Skeletal muscle tissue (tissue), 4 donors: Measurements from ENCODE around the gene APOBEC3G. TPM values are rescaled to one million over a fixed set of nuclear protein-coding genes. Genes with fewer than 3 reads are reported as not detected.

ENCODE experiments used
- H3K27ac ChIP-seq: one replicate; pipeline ENCODE4 v1.7.0; 2013; ENCODE audit warnings: mild to moderate bottlenecking, low read depth, low read length, inconsistent platforms
- H3K27me3 ChIP-seq, 3 donors: one replicate each; pipeline ENCODE4 v1.7.0; 2013; ENCODE audit warnings: low read length in 3 of 3; ENCODE audit not compliant: control insufficient read depth in 3 of 3, insufficient read depth in 3 of 3
- H3K36me3 ChIP-seq, 3 donors: one replicate each; pipeline ENCODE4 v1.7.0; 2013; ENCODE audit warnings: low read length in 3 of 3; ENCODE audit not compliant: control insufficient read depth in 3 of 3, insufficient read depth in 3 of 3
- H3K4me1 ChIP-seq, 3 donors: one replicate each; pipeline ENCODE4 v1.7.0; 2013; ENCODE audit warnings: low read length in 3 of 3, mild to moderate bottlenecking in 3 of 3; ENCODE audit not compliant: control insufficient read depth in 3 of 3, insufficient read depth in 3 of 3
- H3K4me3 ChIP-seq, 3 donors: one replicate each; pipeline ENCODE4 v1.7.0; 2013; ENCODE audit warnings: low read length in 3 of 3
- H3K9ac ChIP-seq, 3 donors: one replicate each; pipeline ENCODE4 v1.7.0; 2013; ENCODE audit warnings: low read length in 3 of 3, mild to moderate bottlenecking in 3 of 3, moderate library complexity in 2 of 3, low read depth in 1 of 3
- H3K9me3 ChIP-seq, 3 donors: one replicate each; pipeline ENCODE4 v1.7.0; 2013; ENCODE audit warnings: low read length in 3 of 3; ENCODE audit not compliant: control insufficient read depth in 3 of 3
- total RNA-seq: library from RNA; depleted of rRNA; stranded (reverse); fragments of >200 nt; gene quantifications from one replicate; pipeline ENCODE4 v1.2.3, GENCODE V29; 2014
- donor health status: Osteomylitis.

The APOBEC3G gene
- total RNA-seq, 1 donor from 2014 or later: 6.3 TPM

DNA sequence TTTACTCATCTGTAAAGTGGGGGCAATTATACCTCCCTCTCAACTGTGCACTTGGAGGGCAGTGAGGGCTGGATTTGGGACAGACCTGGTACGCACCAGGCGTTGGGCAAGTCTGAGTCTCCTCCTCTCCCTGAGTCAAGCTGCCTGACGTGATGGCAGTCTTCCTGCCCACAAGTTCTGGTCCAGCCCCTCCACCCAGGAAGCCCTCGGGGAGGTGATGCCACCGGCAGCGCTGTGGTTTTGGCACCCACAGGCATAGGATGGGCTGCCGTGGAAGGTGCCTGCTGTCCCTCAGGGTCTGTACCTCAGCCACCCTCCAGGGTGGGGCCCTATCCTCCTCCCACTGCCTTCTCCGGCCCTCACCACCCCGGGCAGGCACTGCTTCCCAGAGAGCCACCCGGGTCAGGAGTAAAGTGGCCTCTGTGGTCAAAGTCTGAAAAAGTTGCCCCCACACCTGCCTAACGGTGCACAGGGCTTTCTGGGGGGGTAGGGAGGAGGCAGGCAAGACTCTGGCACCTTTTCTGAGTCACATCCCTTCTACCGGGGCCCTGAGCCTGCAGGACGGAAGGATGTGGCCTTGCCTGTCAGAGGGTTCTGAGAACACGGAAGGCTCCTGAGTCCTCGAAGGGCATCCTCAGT is 13.5 kb downstream of the APOBEC3G start:
- Histone ChIP-seq H3K4me1 (peaks cover 0 to 4% (median 4%) of the 10 kb centered on the region in 3 donors), H3K9ac (no peak overlapping the region), H3K27ac (no peak overlapping the region), H3K9me3 (no peaks in the 10 kb centered on the region), H3K36me3 (no peaks in the 10 kb centered on the region), H3K27me3 (peaks cover 5 to 30% (median 26%) of the 10 kb centered on the region in 3 donors), H3K4me3 (no peak overlapping the region)

DNA sequence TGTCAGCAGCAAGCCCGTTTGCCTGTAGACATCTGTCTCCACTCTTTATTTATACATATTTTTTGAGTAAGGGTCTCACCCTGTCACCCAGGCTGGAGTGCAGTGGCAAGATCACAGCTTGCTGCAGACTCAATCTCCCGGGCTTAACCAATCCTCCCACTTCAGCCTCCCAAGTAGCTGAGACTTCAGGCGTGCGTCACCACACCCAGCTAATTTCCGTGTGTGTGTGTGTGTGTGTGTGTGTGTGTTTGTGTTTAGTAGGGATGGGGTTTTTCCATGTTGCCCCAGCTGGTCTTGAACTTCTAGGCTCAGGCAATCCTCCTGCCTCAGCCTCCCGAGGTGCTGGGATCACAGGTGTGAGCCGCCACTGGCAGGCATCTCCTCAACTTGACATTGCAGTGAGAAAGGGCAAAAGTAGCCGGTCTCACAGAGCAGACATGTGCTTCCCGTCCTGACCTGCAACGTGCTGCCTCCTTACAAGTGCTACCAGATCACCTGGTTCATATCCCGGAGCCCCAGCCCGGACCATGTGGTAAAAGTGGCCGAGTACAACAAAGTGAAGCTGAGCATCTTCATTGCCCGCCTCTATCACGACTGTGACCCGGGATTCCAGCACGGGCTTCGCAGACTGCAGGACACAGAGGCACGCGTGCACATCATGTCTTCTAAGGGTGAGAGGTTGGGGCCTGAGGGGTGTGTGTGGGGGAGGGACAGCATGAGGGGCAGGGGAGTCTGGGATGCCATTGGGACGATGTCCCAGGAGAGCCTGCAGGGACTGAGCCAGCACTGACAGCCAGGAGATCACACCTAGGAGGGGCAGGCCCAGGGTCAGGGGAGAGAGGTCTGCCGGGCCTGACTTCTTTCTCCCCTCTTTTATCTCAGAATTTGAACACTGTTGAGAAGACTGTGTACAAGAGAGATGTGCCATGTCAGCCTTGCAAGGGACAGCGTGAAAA is 14.3 kb downstream of the APOBEC3G start:
- peaks cover 0 to 4% (median 4%) of the 10 kb centered on the region in 3 donors for H3K4me1 ChIP-seq
- H3K4me3 ChIP-seq: no peak overlapping the region
- H3K27ac ChIP-seq: no peak overlapping the region

GRCh38 chr22:39092111-39092862 is 15.2 kb downstream of the APOBEC3G start:
- Histone ChIP-seq H3K36me3 (no peaks in the 10 kb centered on the region), H3K4me3 (no peak overlapping the region), H3K9me3 (no peaks in the 10 kb centered on the region), H3K27ac (no peak overlapping the region), H3K4me1 (peaks cover 0 to 9% (median 4%) of the 10 kb centered on the region in 3 donors), H3K27me3 (peaks cover 5 to 30% (median 26%) of the 10 kb centered on the region in 3 donors), H3K9ac (no peak overlapping the region)

More for the DNA sequence above, 14.3 kb downstream of the APOBEC3G start:
- H3K9me3 ChIP-seq: no peaks in the 10 kb centered on the region
- peaks cover 5 to 30% (median 26%) of the 10 kb centered on the region in 3 donors for H3K27me3 ChIP-seq
- H3K36me3 ChIP-seq: no peaks in the 10 kb centered on the region
- no peak overlapping the region for H3K9ac ChIP-seq

DNA sequence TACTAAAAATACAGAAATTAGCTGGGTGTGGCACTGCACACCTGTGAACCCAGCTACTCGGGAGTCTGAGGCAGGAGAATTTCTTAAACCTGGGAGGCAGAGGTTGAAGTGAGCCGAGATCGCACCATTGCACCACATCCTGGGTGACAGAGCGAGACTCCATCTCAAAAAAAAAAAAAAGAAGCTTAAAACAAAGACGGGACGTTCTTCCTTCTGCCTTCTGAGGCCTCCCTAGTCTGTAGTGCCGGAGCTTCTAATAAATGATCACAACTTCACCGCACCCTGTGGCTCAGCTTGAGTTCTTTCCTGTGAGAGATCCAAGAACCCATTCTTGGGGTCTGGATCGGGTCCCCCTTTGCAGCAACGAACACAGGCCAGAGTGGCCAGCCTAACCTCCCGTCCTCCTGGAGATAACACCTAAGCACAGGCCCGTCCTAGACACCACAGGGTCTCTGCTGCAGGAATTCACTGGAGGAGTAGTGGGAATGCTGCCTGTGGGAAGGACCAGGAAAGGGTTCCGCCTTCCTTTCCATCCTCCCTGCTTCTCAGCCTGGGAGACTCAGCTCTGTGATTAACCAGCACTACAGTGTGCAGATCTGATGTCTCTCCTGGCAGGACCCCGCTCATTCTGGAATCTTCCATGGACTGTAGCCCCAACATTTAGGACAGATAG is 17.8 kb downstream of the APOBEC3G start:
- Histone ChIP-seq H3K4me3 (no peak overlapping the region), H3K27ac (no peak overlapping the region), H3K27me3 (peaks cover 5 to 22% (median 20%) of the 10 kb centered on the region in 3 donors), H3K36me3 (no peaks in the 10 kb centered on the region), H3K9me3 (no peaks in the 10 kb centered on the region), H3K4me1 (peaks cover 0 to 7% (median 2%) of the 10 kb centered on the region in 3 donors), H3K9ac (no peak overlapping the region)

- peaks cover 0 to 7% (median 2%) of the 10 kb centered on the region in 3 donors for H3K4me1 ChIP-seq
These were observed 18.9 kb downstream of the APOBEC3G start for GRCh38 chr22:39095971-39096370.

DNA sequence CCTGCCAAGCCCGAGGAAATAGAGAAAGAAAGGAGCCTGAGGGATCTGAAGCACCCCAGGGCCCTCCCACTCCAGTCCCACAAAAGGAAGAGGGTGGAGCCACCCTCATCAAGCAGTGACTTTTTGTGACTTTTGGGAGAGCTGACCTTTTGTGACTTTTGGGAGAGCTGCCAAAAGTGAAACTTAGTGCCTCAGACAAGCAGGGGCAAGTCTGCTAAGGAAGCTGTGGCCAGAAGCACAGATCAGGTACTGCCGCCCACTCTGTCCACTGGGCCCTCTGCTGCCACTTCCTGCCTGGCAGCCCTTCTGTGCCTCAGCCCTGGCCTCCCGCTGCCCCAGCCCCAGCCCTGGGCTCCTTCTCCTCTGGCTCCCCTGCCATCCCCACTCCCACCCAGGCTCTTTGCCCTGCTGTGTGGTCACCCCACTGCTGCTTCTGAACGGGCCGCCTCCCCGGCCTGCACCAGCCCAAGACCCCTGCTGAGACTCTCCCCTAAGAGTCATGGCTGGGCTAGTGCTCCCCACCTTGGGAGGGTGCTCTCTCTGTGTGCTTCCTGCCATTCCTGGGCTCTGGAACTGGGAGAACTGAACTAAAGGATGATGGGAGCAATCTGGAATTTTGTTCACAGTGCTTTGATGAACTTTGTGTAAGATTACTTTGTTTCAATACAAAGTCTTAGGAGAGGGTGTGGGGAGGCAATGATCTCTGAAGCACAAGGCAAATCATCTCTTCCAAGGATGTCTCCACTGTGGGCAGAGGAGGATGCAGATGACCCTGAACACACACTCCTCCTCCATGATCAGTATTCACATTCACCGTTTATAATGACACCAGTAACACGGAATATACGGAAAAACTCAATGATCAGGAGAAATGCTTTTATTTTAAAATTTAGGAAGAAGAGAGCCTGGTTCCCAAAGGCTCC is 20.3 kb downstream of the APOBEC3G start, which contains the start of gene APOBEC3H:
TSS of gene APOBEC3H (plus strand) at position 147 of the 923 bp plus-strand sequence. CDS start 3,035 bp downstream, outside the sequence.
- no peak within 1 kb of the TSS for H3K27ac ChIP-seq
- H3K36me3 ChIP-seq: no peaks in the 10 kb centered on the region
- peaks cover 0 to 7% (median 2%) of the 10 kb centered on the region in 3 donors for H3K4me1 ChIP-seq
- H3K9me3 ChIP-seq: no peaks in the 10 kb centered on the region
- no peak within 1 kb of the TSS for H3K9ac ChIP-seq
- peaks cover 0 to 18% (median 0%) of the 10 kb centered on the region in 3 donors for H3K27me3 ChIP-seq
- no peak within 1 kb of the TSS for H3K4me3 ChIP-seq

More at GRCh38 chr22:39095971-39096370, 18.9 kb downstream of the APOBEC3G start:
- H3K9me3 ChIP-seq: no peaks in the 10 kb centered on the region
- no peak overlapping the region for H3K4me3 ChIP-seq
- no peaks in the 10 kb centered on the region for H3K36me3 ChIP-seq
- no peak overlapping the region for H3K9ac ChIP-seq
- H3K27ac ChIP-seq: no peak overlapping the region
- H3K27me3 ChIP-seq: peaks cover 0 to 16% (median 9%) of the 10 kb centered on the region in 3 donors

DNA sequence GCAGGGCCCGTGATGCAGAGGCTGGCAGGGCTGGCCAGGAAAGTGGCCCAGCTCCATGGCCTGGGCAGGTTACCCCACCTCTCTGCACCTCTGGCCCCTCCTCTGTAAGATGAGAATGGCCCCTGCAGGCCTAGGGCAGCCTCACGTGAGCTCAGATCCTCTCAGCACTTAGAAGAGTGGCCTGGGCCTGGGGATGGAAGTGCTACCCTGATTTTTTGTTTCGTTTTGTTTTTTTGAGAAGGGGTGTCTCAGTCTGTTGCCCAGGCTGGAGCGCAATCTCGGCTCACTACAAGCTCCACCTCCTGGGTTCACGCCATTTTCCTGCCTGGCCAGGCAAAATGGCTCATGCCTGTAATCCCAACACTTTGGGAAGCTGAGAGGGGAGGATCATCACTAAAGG is 21.0 kb downstream of the APOBEC3G start:
- Histone ChIP-seq H3K36me3 (no peaks in the 10 kb centered on the region), H3K27ac (no peak overlapping the region)

GRCh38 chr22:39098576-39098975 is 21.5 kb downstream of the APOBEC3G start:
- H3K4me3 ChIP-seq: no peak overlapping the region
- H3K9me3 ChIP-seq: no peaks in the 10 kb centered on the region
- no peak overlapping the region for H3K9ac ChIP-seq
- H3K27ac ChIP-seq: no peak overlapping the region
- H3K4me1 ChIP-seq: peaks cover 0 to 7% (median 2%) of the 10 kb centered on the region in 3 donors
- no peaks in the 10 kb centered on the region for H3K36me3 ChIP-seq
- peaks cover 0 to 19% (median 0%) of the 10 kb centered on the region in 3 donors for H3K27me3 ChIP-seq

More for the DNA sequence above, 21.0 kb downstream of the APOBEC3G start:
- no peak overlapping the region for H3K9ac ChIP-seq
- peaks cover 0 to 19% (median 0%) of the 10 kb centered on the region in 3 donors for H3K27me3 ChIP-seq
- no peaks in the 10 kb centered on the region for H3K9me3 ChIP-seq
- H3K4me3 ChIP-seq: no peak overlapping the region
- H3K4me1 ChIP-seq: peaks cover 0 to 7% (median 2%) of the 10 kb centered on the region in 3 donors
